CD4-positive, alpha-beta T cell treated with Interleukin-2 at 100 ng/mL for 4 hours (primary cell): ENCODE measurements around the gene ATXN2.
"Not testable (repeated sequence)": the region's sequence is repeated elsewhere in the genome, so short reads cannot be mapped to it uniquely, and the experiment has no call there.

Experiments used
- DNase-seq: peaks from one replicate; pipeline ENCODE4 v3.0.0-alpha.2; 2020; ENCODE audit warnings: low spot score

ATXN2 gene

GRCh38 chr12:111574797-111575443 is 24.2 kb downstream of the ATXN2 start:
- no peak for DNase-seq

GRCh38 chr12:111573476-111573875 is 25.6 kb downstream of the ATXN2 start:
- no peak for DNase-seq

- no peak for DNase-seq
Observed at GRCh38 chr12:111570084-111570961, 28.8 kb downstream of the ATXN2 start.

- no peak for DNase-seq
Observed at GRCh38 chr12:111569363-111570083, 29.6 kb downstream of the ATXN2 start.

- DNase-seq = not testable (repeated sequence)
Observed at GRCh38 chr12:111560844-111561243, 38.3 kb downstream of the ATXN2 start.

- DNase-seq = no peak
Observed at GRCh38 chr12:111558107-111558376, 41.1 kb downstream of the ATXN2 start.

GRCh38 chr12:111557271-111558106 is 41.6 kb downstream of the ATXN2 start:
- no peak for DNase-seq

GRCh38 chr12:111556676-111557075 is 42.4 kb downstream of the ATXN2 start:
- DNase-seq = no peak

GRCh38 chr12:111555313-111555712 is 43.8 kb downstream of the ATXN2 start:
- DNase-seq = not testable (repeated sequence)

GRCh38 chr12:111546758-111547383 is 52.2 kb downstream of the ATXN2 start:
- peak; percentile 32 for DNase-seq

GRCh38 chr12:111546171-111546570 is 52.9 kb downstream of the ATXN2 start:
- no peak for DNase-seq

- no peak for DNase-seq
Observed at GRCh38 chr12:111544032-111544431, 55.1 kb downstream of the ATXN2 start.

- no peak for DNase-seq
Observed at GRCh38 chr12:111532751-111533150, 66.4 kb downstream of the ATXN2 start.

GRCh38 chr12:111529424-111530368 is 69.4 kb downstream of the ATXN2 start:
- DNase-seq = peak; percentile 74

GRCh38 chr12:111523587-111524167 is 75.4 kb downstream of the ATXN2 start:
- no peak for DNase-seq

- DNase-seq = no peak
Observed at GRCh38 chr12:111521801-111522200, 77.3 kb downstream of the ATXN2 start.

- no peak for DNase-seq
Observed at GRCh38 chr12:111519937-111520336, 79.2 kb downstream of the ATXN2 start.

- DNase-seq = no peak
Observed at GRCh38 chr12:111519083-111519482, 80.0 kb downstream of the ATXN2 start.

- DNase-seq = not testable (repeated sequence)
Observed at GRCh38 chr12:111507719-111508118, 91.4 kb downstream of the ATXN2 start.

GRCh38 chr12:111507258-111507657 is 91.9 kb downstream of the ATXN2 start:
- DNase-seq = not testable (repeated sequence)
